ENCODE results near the gene JSRP1.
A peak's percentile ranks its signal among the peaks of the same experiment; 100 is the strongest.

JSRP1 gene

GRCh38 chr19:2252055-2252796 lies 4.0 kb downstream of the JSRP1 start:
- Histone ChIP-seq H3K4me1 (peaks cover 66% of the 10 kb centered on the region), H3K27me3 (peaks cover 67% of the 10 kb centered on the region), H3K4me3 (peak overlapping the region; percentile 60), H3K36me3 (peaks cover 29% of the 10 kb centered on the region), H4K20me1 (peaks cover 70% of the 10 kb centered on the region), H3K9ac (0 out of 2 replicates have a peak overlapping the region, but pooled peaks have one; percentile 30), H3K9me3 (no peaks in the 10 kb centered on the region), H3K27ac (no peak overlapping the region), H3K4me2 (peak overlapping the region; percentile 89)
- no peak for TF ChIP-seq Cebpa-rat (IDR thresholded peaks at IDR 0.05)

GRCh38 chr19:2251106-2252054 lies 4.8 kb downstream of the JSRP1 start:
- H3K4me2 ChIP-seq, result peak overlapping the region; percentile 89; the same call in 1 of the 2 replicates

GRCh38 chr19:2250766-2251105 lies 5.5 kb downstream of the JSRP1 start:
- no peak overlapping the region for H3K9ac ChIP-seq
- H3K4me3 ChIP-seq, result no peak overlapping the region
- peaks cover 67% of the 10 kb centered on the region for H3K27me3 ChIP-seq
- TF ChIP-seq Cebpa-rat (IDR thresholded peaks at IDR 0.05), result no peak
- peaks cover 43% of the 10 kb centered on the region for H3K36me3 ChIP-seq
- no peak overlapping the region for H3K27ac ChIP-seq
- H3K9me3 ChIP-seq, result no peaks in the 10 kb centered on the region
- peaks cover 85% of the 10 kb centered on the region for H4K20me1 ChIP-seq
- H3K4me1 ChIP-seq, result peaks cover 51% of the 10 kb centered on the region
- no peak overlapping the region for H3K4me2 ChIP-seq

More at GRCh38 chr19:2251106-2252054, 4.8 kb downstream of the JSRP1 start:
- Histone ChIP-seq H4K20me1 (peaks cover 79% of the 10 kb centered on the region), H3K36me3 (peaks cover 37% of the 10 kb centered on the region), H3K9me3 (no peaks in the 10 kb centered on the region), H3K4me3 (peak overlapping the region; percentile 60; the same call in 1 of the 2 replicates), H3K4me1 (peaks cover 57% of the 10 kb centered on the region), H3K27ac (no peak overlapping the region), H3K9ac (no peak overlapping the region), H3K27me3 (peaks cover 67% of the 10 kb centered on the region)
- no peak for TF ChIP-seq Cebpa-rat (IDR thresholded peaks at IDR 0.05)

GRCh38 chr19:2249880-2250765 lies 6.1 kb downstream of the JSRP1 start:
- Histone ChIP-seq H3K4me3 (no peak overlapping the region), H3K36me3 (peaks cover 50% of the 10 kb centered on the region), H3K27me3 (peaks cover 65% of the 10 kb centered on the region), H3K9ac (no peak overlapping the region), H3K4me1 (peaks cover 45% of the 10 kb centered on the region), H4K20me1 (peaks cover 91% of the 10 kb centered on the region), H3K27ac (no peak overlapping the region), H3K9me3 (no peaks in the 10 kb centered on the region), H3K4me2 (no peak overlapping the region)
- TF ChIP-seq Cebpa-rat (IDR thresholded peaks at IDR 0.05), result no peak

GRCh38 chr19:2249010-2249866 lies 7.0 kb downstream of the JSRP1 start, which contains the start of gene AMH:
Gene AMH (plus strand): TSS chr19:2249323. CDS start chr19:2249333, 10 bp downstream.
- H3K4me3 ChIP-seq, result no peak within 1 kb of the TSS
- H3K27ac ChIP-seq, result no peak within 1 kb of the TSS
- H3K27me3 ChIP-seq, result peaks cover 56% of the 10 kb centered on the region
- no peaks in the 10 kb centered on the region for H3K9me3 ChIP-seq
- H4K20me1 ChIP-seq, result peaks cover 100% of the 10 kb centered on the region
- no peak for TF ChIP-seq Cebpa-rat (IDR thresholded peaks at IDR 0.05)
- H3K36me3 ChIP-seq, result peaks cover 58% of the 10 kb centered on the region
- H3K4me2 ChIP-seq, result no peak within 1 kb of the TSS
- no peak within 1 kb of the TSS for H3K9ac ChIP-seq
- H3K4me1 ChIP-seq, result peaks cover 36% of the 10 kb centered on the region

- Histone ChIP-seq H3K4me2 (no peak overlapping the region), H3K9ac (no peak overlapping the region), H3K4me3 (no peak overlapping the region), H3K36me3 (peaks cover 67% of the 10 kb centered on the region), H3K27me3 (peaks cover 48% of the 10 kb centered on the region), H3K4me1 (peaks cover 33% of the 10 kb centered on the region), H3K9me3 (no peaks in the 10 kb centered on the region), H4K20me1 (peaks cover 100% of the 10 kb centered on the region), H3K27ac (no peak overlapping the region)
- TF ChIP-seq Cebpa-rat (IDR thresholded peaks at IDR 0.05), result no peak
These were observed 7.8 kb downstream of the JSRP1 start for GRCh38 chr19:2248136-2249009.

- peaks cover 75% of the 10 kb centered on the region for H3K36me3 ChIP-seq
- no peak overlapping the region for H3K4me3 ChIP-seq
- TF ChIP-seq Cebpa-rat (IDR thresholded peaks at IDR 0.05), result no peak
- no peak overlapping the region for H3K27ac ChIP-seq
- H3K4me2 ChIP-seq, result no peak overlapping the region
- no peak overlapping the region for H3K9ac ChIP-seq
- no peaks in the 10 kb centered on the region for H3K9me3 ChIP-seq
- H4K20me1 ChIP-seq, result peaks cover 100% of the 10 kb centered on the region
- peaks cover 40% of the 10 kb centered on the region for H3K27me3 ChIP-seq
- H3K4me1 ChIP-seq, result peaks cover 33% of the 10 kb centered on the region
These were observed 8.7 kb downstream of the JSRP1 start for GRCh38 chr19:2247433-2248101.

All from BLaER1 (cell line).